Gastroesophageal sphincter (tissue), 3 donors: ENCODE measurements around the gene ATF6.

Experiments used
- EP300 ChIP-seq: sonication (generic); formaldehyde crosslinking; IDR thresholded peaks from one replicate; pipeline ENCODE4 v1.6.1; 2017; ENCODE audit warnings: antibody characterized with exemption, mild to moderate bottlenecking
- POLR2A ChIP-seq, 2 donors: fragments of 450-650 bp; IDR thresholded peaks; one replicate each; pipeline ENCODE4 v1.6.1; 2017; ENCODE audit warnings: antibody characterized with exemption in 2 of 2, mild to moderate bottlenecking in 2 of 2, moderate library complexity in 1 of 2
- POLR2AphosphoS5 ChIP-seq: sonication (generic); formaldehyde crosslinking; IDR thresholded peaks from one replicate; pipeline ENCODE4 v1.6.1; 2017; ENCODE audit warnings: antibody characterized with exemption
- TF ChIP-seq, protein P1 (sequence below), 4 experiments: fragments of 200-600 bp in 2 of 4; fragments of 450-650 bp in 2 of 4; sonication (generic) in 1 of 4; IDR thresholded peaks; one replicate each; pipeline ENCODE4 v1.5.1; 2017 to 2019; ENCODE audit warnings: antibody characterized with exemption in 4 of 4, mild to moderate bottlenecking in 2 of 4, moderate library complexity in 2 of 4

DNA sequence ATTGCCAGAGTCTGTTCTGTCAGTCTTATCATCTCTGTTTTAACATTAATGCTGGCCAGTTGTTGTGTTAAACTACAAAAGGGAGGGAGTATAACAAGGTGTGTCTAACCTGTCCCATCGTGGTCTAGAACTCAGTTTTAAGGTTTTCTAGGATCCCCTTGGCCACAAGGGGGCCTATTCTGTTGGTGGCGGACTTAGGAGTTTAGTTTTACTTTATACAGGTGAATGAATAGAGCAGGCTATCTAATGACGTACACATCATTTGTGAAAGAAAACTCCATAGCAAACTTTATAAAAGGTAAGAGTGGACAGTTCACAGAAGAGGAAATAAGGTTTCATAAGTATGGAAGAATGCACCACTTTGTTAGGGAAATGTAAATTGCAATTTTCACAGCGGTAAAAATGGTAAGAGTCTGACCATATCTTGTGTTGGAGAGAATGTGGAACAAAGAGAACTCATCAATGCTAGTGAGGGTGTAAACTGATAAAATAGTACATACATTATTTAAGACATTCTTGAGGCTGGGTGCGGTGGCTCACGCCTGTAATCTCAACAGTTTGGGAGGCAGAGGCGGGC lies 2.5 kb upstream of the ATF6 start:
- TF ChIP-seq, protein P1, sequence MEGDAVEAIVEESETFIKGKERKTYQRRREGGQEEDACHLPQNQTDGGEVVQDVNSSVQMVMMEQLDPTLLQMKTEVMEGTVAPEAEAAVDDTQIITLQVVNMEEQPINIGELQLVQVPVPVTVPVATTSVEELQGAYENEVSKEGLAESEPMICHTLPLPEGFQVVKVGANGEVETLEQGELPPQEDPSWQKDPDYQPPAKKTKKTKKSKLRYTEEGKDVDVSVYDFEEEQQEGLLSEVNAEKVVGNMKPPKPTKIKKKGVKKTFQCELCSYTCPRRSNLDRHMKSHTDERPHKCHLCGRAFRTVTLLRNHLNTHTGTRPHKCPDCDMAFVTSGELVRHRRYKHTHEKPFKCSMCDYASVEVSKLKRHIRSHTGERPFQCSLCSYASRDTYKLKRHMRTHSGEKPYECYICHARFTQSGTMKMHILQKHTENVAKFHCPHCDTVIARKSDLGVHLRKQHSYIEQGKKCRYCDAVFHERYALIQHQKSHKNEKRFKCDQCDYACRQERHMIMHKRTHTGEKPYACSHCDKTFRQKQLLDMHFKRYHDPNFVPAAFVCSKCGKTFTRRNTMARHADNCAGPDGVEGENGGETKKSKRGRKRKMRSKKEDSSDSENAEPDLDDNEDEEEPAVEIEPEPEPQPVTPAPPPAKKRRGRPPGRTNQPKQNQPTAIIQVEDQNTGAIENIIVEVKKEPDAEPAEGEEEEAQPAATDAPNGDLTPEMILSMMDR (IDR thresholded peaks at IDR 0.05): peak in 1 of 4 experiments; percentile 41
- TF ChIP-seq POLR2AphosphoS5: no peak
- TF ChIP-seq POLR2A (IDR thresholded peaks at IDR 0.05): no peak
- no peak for TF ChIP-seq EP300
